HT-29 (cell line): ENCODE measurements around the gene F2RL3. TPM values are rescaled to one million over a fixed set of nuclear protein-coding genes. Genes with fewer than 3 reads are reported as not detected.

Experiments
- DNase-seq: peaks from one replicate; pipeline ENCODE4 v3.0.0-alpha.2; 2015; ENCODE audit warnings: low spot score
- total RNA-seq: library from RNA; depleted of rRNA; stranded (reverse); fragments of >200 nt; shearing (Covaris generic); gene quantifications from 2 replicates; pipeline ENCODE4 v1.2.3, GENCODE V29; 2014

Gene F2RL3
- total RNA-seq, 1 experiment from 2014 or later, result not detected

GRCh38 chr19:16894080-16894479 lies 5.3 kb downstream of the F2RL3 start:
- DNase-seq, result no peak

DNA sequence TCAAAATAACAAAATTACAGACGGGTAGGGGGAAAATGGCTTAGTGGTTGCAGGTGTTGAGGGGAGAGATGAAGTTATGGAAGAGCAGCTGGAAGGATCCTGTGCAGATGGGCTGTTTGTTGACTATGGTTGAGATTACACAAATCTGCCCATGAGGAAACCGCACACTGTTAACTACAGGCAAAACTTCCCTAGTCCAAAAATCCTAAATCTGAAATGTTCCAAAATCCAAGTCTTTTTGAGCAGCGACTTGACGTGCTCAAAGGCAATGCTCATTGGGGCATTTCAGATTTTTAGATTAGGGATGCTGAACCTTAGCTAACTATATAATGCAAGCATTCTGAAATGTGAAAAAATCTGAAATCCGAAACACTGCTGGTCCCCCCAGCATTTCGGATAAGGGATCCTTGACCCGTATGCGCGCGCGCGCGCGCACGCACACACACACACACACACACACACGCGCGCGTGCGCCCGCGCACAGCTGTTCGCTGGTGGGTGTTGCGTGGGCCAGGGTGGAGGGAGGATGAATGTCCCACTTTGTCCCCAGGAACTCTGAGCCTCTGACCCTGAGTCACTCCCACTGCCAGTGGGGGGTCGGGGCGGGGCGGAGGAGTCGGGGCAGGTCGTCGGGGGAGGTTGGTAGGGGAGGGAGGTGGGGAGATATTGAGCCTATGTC lies 6.8 kb downstream of the F2RL3 start:
- DNase-seq, result no peak

DNA sequence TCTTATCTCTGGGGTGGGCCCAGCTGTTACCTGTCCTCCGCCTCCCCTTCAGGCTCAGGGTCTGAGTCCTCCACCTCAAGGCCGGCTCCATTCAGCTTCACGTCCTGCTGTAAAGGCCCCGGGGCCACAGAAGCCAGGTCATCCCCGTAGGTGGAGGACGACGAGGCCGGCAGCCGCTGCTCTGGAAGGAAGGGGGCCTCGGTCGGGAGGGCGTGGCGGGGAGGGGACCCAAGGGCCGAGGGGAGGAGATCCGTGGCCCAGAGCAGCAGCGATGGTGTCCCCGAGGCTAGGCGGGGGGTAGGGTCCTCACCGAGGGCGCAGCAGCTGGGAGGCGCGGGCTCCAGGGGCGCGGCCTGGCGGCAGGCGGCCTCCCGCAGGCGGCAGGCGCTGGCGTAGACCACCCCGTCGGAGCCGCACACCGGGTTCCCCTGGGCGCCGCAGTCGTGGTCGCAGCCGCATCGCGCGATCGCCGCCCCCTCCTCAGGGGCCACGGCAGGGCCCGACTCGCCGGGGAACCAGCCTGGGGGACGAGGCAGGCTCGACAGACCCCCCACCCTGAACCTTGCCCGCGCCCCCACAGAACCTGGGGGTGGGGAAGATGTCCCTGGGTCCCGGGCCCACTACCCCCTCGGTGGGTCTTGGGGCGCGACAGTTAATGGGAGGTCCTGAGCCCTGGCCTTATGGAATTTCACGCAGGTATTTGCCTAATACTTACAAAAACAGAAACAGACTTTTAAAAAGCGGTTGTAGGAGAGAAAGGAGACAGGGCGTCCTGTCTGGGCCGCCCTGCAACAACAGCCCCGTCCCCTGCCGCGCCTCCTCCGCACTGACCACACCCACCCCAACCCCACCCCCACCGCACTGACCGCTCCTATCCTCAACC lies 7.6 kb downstream of the F2RL3 start:
- DNase-seq, result no peak

DNA sequence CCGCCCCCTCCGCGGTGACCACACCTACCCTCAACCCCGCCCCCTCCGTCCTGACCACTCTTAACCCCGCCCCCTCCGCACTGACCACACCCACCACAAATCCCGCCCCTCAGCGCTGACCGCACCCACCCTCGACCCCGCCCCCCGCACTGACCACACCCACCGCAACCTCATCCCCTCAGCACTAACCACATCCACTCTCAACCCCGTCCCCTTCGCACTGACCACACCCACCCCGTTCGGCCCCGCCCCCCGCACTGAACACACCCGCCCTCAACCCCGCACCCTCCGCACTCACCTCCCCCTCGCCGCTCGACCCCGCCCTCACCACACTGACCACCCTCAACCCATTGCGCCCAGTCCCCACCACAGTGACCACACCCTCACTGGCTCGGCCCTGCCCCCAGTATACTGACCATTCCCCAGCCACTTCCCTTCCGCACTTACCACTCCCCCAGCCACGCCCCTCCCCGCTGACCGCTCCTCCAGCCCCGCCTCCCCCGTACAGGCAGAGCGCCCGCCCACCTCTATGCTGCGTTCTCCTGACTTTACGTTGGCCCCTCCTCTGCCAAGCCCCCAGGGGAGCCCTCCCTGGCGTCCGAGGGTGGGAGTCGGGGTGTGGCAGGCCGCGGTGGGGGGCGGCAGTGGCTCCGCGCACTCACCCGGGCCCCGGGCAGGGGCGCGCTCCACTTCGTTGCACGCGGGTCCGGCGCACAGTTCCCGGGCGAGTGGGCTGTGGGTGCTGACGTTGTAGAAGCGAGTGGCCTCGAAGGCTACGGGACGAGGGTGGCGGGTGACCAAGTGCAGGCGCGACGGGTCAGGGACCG lies 8.4 kb downstream of the F2RL3 start:
- DNase-seq, result no peak

DNA sequence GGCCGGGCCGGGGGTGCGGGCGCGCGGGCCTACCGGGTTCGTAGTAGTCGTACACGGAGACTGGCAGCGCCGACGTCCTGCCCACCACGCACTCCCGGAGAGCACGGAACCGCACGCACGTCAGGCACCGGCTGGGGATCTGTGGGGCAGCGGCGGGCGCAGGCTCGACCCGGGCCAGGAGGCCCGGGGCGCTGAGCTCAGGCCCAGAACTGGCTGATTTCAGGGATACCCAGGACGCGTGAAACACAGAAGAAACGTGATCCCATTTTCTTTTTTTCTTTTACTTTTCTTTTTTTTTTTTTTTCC lies 9.0 kb downstream of the F2RL3 start:
- DNase-seq, result no peak

GRCh38 chr19:16898361-16899015 lies 9.7 kb downstream of the F2RL3 start:
- DNase-seq, result no peak

DNA sequence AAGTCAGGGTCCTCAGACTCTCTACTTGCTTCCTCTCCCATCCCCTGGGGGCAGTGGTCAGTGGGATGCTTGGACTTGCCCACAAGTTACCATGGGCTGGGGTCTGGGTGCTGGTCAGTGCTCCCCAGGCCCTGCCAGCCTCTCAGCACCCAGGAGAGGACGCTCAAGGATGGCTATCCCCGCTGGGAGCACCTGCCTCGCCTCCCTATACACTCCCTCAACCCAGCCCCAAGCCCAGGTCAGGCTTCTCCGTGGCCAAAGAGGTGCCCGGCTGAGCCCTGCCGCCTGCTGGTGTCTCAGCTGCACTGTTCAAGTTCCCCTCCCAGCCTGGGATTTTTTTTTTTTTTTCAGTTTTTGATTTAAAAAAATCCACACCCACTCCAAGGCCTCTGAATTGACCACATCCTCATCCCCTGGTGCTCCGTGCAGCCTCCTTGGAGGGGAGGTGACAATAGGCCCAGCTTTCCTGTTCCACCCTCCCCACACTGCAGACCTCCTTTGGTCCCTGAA lies 10.8 kb downstream of the F2RL3 start:
- DNase-seq, result peak; percentile 22

DNA sequence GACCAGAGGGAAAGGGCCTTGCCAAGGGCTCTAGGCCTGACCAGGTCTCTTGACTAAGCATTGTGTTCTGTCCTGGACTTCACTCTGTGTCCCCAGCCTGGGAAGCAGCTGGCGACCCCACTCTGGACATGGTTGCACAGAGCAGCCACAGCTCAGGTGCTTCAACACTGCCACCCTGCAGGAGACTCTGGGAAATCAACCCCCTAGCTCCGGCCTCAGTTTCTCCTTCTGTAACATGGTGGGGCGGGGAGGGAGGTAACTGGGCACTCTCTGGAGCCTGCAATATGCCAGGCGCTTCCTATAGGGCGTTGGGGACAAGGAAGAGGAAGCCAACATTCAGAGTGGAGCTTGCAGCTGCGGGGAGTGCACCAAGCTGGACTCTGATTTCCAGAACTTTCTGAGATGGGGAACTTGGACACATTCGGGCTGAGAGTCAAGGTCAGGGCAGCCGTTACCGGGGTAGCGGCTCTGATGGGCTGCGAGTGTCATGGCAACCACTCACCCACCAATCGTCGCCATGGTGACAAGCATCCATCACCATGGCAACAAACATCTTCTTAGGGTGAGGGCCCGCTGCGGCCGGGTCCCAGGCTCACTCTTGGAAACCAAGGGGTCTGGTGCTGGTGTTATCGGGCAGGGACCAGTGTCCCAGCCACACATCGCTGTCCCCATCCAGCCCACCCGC lies 12.8 kb downstream of the F2RL3 start:
- DNase-seq, result no peak

GRCh38 chr19:16902545-16902944 lies 13.7 kb downstream of the F2RL3 start:
- no peak for DNase-seq

DNA sequence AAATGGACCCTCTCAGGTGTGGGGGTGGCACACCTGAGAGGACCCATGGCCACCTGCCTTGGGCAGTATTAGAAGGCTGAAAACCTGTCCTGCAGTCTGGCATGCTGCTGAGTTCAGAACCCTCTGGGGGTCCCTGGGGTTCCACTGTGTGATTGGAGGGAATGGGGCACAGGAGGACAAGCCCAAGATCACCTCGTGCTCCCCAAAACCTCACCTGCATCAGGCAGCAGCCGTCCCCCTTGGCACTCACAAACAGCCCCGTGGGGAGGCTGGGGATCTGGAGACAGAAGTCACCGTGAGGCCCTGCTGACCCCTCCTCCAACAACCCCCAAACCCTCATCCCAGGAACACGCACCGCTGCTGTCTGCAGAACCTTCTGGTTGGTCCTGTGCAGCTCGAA lies 14.5 kb downstream of the F2RL3 start:
- DNase-seq, result no peak

DNA sequence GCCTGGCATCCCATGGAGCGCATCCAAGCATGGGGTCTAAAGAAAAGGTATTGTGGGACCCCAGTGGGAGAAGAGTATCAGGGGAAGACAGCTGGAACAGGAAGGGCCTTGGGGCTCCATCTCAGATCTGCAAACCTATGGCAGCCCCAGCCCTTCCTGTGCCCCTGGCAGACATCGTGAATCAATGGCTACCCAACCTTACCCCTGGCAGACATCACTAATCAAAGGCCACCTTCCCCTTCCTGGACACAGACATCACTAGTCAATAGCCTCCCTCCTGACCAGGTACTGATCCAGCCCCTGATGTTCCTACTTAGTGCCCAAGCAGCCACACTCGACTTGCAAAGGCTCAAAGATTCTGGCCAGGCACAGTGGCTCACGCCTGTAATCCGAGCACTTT lies 15.8 kb downstream of the F2RL3 start:
- DNase-seq, result no peak

GRCh38 chr19:16908759-16909158 lies 20.0 kb downstream of the F2RL3 start:
- no peak for DNase-seq

DNA sequence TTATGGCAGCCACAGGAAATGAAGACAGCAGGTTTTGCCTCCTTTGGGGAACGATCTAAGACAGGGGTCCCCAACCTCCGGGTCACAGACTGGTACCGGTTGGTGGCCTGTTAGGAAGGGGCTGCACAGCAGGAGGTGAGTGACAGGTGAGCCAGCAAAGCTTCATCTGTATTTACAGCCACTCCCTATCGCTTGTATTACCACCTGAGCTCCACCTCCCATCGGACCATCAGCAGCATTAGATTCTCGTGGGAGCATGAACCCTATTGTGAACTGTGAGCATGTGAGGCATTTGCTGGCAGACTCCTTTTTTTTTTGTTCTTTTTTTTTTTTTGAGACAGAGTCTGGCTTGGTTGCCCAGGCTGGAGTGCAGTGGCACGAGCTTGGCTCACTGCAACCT lies 22.2 kb downstream of the F2RL3 start:
- no peak for DNase-seq

GRCh38 chr19:16912780-16913179 lies 24.0 kb downstream of the F2RL3 start:
- DNase-seq, result no peak

GRCh38 chr19:16914421-16914820 lies 25.6 kb downstream of the F2RL3 start:
- no peak for DNase-seq

DNA sequence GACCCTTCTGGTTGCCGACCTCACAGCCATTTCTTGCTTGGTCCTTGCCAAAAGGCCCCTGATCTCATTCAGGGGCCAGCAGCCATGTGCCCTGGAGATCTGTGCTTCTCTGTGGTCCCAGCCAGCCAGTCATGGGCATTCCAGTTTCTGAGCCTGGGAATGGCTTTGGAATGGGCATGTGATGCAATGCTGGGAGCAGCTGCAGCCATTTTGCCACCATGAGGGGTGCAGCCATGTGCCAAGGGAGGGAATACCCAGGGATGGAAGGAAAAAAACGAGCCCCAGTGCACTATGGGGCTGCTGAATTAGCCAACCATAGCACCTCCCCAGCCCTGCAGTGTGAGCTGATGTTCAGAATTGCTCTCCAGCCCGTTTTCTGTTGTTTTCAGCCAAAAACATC lies 26.3 kb downstream of the F2RL3 start:
- DNase-seq, result no peak

DNA sequence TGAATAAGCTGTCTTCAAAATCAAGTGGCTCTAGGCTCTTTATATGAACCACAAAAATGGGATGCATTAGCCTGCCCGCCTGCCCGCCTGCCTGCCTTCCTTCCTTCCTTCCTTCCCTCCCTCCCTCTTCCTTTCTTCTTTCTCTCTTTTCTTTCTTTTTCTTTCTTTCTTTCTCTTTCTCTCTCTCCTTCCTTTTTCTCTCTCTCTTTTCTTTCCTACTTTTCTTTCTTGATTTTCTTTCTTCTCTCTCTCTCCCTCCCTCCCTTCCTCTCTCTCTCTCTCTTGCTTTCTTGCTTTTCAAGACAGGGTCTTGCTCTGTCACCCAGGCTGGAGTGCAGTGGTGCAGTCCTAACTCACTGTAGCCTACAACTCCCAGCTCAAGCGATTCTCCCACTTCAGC lies 26.9 kb downstream of the F2RL3 start:
- no peak for DNase-seq

- DNase-seq, result no peak
Observed at GRCh38 chr19:16917401-16917800, 28.6 kb downstream of the F2RL3 start.

DNA sequence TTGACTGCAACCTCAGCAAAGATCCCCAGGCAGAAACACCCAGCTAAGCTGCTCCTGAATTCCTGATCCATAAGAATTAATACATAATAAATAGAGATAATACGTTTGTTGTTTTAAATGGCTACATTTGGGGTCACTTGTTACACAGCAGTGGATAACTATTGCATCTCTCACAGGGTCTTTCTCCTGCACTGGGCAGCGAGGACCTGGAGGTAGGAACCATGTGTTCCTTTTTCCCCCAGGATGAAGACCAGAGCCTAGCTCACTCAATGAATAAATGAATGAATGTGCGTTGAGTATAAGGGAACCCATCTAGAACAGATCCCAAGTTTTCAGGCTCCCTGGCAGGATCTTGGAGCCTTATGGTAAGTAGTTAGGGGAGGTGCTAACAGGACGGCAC lies 30.7 kb downstream of the F2RL3 start:
- DNase-seq, result no peak

GRCh38 chr19:16920816-16921529 lies 32.2 kb downstream of the F2RL3 start:
- no peak for DNase-seq
